ENCODE measurements around the gene SENP1. TPM values are rescaled to one million over a fixed set of nuclear protein-coding genes. Genes with fewer than 3 reads are reported as not detected.

The SENP1 gene
- total RNA-seq, 2 donors from 2014 or later = 11.5 to 49.6 TPM

DNA sequence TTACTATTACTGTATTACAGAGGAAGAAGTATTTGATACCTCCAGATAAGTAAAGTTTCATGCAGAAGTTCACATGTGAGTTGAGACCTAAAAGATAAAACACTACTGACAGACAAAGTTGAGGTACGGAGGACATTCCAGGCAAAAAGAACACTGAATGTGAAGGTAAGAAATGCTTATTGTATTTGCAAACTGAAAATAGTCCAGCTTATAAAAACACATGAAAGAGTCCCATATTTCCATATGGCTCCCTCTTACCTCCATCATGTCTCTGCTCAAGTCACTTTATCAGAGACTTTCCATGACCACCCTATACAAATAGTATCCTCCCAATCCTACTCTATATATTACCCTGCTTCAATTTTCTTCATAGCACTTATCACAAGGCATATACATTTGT lies 35.8 kb downstream of the SENP1 start:
- no peaks in the 10 kb centered on the region for H3K36me3 ChIP-seq
- WGBS = 100% methylated on average over 1 of the region's 1 CpG

DNA sequence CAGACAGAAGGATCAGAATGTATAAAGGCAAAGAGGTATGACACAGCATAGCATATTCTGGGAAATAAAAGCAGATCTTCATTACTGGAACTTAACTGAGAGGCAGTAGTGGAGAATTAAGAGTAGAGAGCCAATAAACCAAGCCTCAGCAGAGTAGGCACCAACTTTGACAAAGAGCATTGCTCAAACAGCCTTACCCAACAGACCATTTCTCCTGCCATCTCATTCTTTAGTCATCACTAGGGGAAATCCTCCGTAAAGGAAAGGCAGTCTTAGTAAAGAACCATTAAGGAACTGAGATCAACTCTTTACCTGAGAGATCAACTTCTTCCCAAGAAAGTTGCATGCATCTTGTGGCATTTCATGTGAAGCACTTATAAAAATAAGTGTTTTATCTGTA lies 36.6 kb downstream of the SENP1 start:
- no peak overlapping the region for H3K4me3 ChIP-seq
- WGBS = 92% methylated on average over 1 of the region's 1 CpG
- no peak overlapping the region for H3K27ac ChIP-seq
- H3K27me3 ChIP-seq (replicated peaks; ENCODE audit: insufficient read depth) = no peaks in the 10 kb centered on the region
- DNase-seq (ENCODE audit: low spot score) = no peak
- no peaks in the 10 kb centered on the region for H3K4me1 ChIP-seq (replicated peaks)
- no peak for TF ChIP-seq CTCF (IDR thresholded peaks at IDR 0.05)
- TF ChIP-seq POLR2A (IDR thresholded peaks at IDR 0.05) = no peak
- TF ChIP-seq POLR2AphosphoS5 (IDR thresholded peaks at IDR 0.05) = no peak
- H3K9me3 ChIP-seq = no peaks in the 10 kb centered on the region
- intact Hi-C loops (cut with DNase I) = no loop called here
- H3K36me3 ChIP-seq = no peaks in the 10 kb centered on the region

More for the DNA sequence above, 35.8 kb downstream of the SENP1 start:
- Histone ChIP-seq H3K4me1 (replicated peaks) (no peaks in the 10 kb centered on the region), H3K4me3 (no peak overlapping the region), H3K27ac (no peak overlapping the region), H3K27me3 (replicated peaks; ENCODE audit: insufficient read depth) (no peaks in the 10 kb centered on the region), H3K9me3 (no peaks in the 10 kb centered on the region)
- no peak for DNase-seq (ENCODE audit: low spot score)
- TF ChIP-seq CTCF (IDR thresholded peaks at IDR 0.05) (no peak), POLR2A (IDR thresholded peaks at IDR 0.05) (no peak), POLR2AphosphoS5 (IDR thresholded peaks at IDR 0.05) (no peak)
- intact Hi-C loops (cut with DNase I) = no loop called here

GRCh38 chr12:48068457-48068856 lies 37.4 kb downstream of the SENP1 start:
- H3K36me3 ChIP-seq = no peaks in the 10 kb centered on the region
- no peaks in the 10 kb centered on the region for H3K4me1 ChIP-seq (replicated peaks)
- H3K4me3 ChIP-seq = no peak overlapping the region
- DNase-seq (ENCODE audit: low spot score) = no peak
- H3K27me3 ChIP-seq (replicated peaks; ENCODE audit: insufficient read depth) = no peaks in the 10 kb centered on the region
- WGBS = 83% methylated on average over 2 of the region's 2 CpGs
- H3K27ac ChIP-seq = no peak overlapping the region
- intact Hi-C loops (cut with DNase I) = no loop called here
- H3K9me3 ChIP-seq = no peaks in the 10 kb centered on the region
- TF ChIP-seq CTCF (IDR thresholded peaks at IDR 0.05) = no peak
- TF ChIP-seq POLR2AphosphoS5 (IDR thresholded peaks at IDR 0.05) = no peak
- TF ChIP-seq POLR2A (IDR thresholded peaks at IDR 0.05) = no peak

DNA sequence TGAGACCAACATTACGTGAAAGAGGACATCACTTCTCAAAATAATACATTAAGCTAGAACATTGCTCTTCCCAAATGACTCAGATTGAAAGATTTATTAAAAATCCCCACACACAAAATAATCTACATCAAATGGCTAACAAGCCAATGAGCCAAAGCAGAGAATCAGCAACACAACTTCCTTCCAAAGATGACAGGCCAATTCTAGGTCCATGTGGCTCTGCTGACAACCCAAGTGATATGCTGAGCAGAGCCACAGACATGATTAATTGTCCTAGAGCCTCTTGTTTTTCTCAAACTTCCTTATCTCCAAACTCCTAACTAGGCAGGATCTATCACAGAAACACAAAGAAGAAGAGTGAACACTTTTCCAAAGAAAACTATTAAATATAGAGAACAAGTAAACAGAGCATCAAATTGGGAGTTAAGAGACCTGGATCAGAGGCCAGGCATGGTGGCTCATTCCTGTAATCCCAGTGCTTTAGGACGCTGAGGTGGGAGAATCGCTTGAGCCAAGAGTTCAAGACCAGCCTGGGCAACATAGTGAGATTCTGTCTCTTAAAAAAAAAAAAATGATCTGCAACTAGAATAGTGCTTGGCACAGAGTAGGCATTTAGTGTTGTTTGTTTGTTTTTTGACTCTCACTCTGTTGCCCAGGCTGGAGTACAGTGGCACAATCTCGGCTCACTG lies 38.5 kb downstream of the SENP1 start:
- Histone ChIP-seq H3K4me3 (no peak overlapping the region), H3K4me1 (replicated peaks) (no peaks in the 10 kb centered on the region), H3K27ac (no peak overlapping the region), H3K27me3 (replicated peaks; ENCODE audit: insufficient read depth) (no peaks in the 10 kb centered on the region), H3K36me3 (no peaks in the 10 kb centered on the region), H3K9me3 (no peaks in the 10 kb centered on the region)
- no peak for TF ChIP-seq CTCF (IDR thresholded peaks at IDR 0.05)
- no peak for TF ChIP-seq POLR2AphosphoS5 (IDR thresholded peaks at IDR 0.05)
- TF ChIP-seq POLR2A (IDR thresholded peaks at IDR 0.05) = no peak
- intact Hi-C loops (cut with DNase I) = no loop called here
- no peak for DNase-seq (ENCODE audit: low spot score)
- WGBS = 95% methylated on average over 4 of the region's 4 CpGs

DNA sequence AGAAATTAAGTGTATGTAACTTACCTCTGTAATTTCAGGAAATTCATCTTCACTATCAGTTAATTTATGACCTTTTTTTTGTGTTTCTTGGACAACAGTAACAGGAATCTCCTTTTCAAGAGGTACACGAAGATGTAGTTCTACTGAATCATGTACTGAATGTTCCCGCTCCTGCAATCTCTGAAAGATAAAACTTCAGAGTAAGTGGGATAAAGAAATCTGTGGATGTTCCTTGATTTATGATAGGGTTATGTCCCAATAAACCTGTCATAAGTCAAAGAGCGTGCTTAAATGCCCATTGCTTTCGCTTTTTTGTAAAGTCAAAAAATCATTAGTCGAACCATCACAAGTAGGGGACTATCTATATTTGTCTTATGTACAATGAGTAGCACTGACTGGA lies 40.8 kb downstream of the SENP1 start:
- no peak overlapping the region for H3K4me3 ChIP-seq
- WGBS = 62% methylated on average over 5 of the region's 5 CpGs
- no peaks in the 10 kb centered on the region for H3K36me3 ChIP-seq
- no peaks in the 10 kb centered on the region for H3K27me3 ChIP-seq (replicated peaks; ENCODE audit: insufficient read depth)
- TF ChIP-seq POLR2AphosphoS5 (IDR thresholded peaks at IDR 0.05) (no peak), CTCF (IDR thresholded peaks at IDR 0.05) (no peak), POLR2A (IDR thresholded peaks at IDR 0.05) (no peak)
- no peak overlapping the region for H3K27ac ChIP-seq
- intact Hi-C loops (cut with DNase I) = no loop called here
- no peak for DNase-seq (ENCODE audit: low spot score)
- no peaks in the 10 kb centered on the region for H3K4me1 ChIP-seq (replicated peaks)
- H3K9me3 ChIP-seq = no peaks in the 10 kb centered on the region

Measured in prostate gland (tissue), 2 donors.